Left ventricle myocardium superior (tissue), 1 donor: ENCODE data around the gene DDX39B. TPM values are rescaled to one million over a fixed set of nuclear protein-coding genes. Genes with fewer than 3 reads are reported as not detected.
"Not testable (repeated sequence)": the region's sequence is repeated elsewhere in the genome, so short reads cannot be mapped to it uniquely, and the experiment has no call there.

ENCODE experiments used
- ATAC-seq: fragments of 200-7000 bp; cut with Tn5 transposase; one replicate; pipeline ENCODE4 v1.9.1; 2020; ENCODE audit warnings: mild to moderate bottlenecking, moderate library complexity
- DNase-seq: peaks from one replicate; pipeline ENCODE4 v3.0.0-alpha.2; 2020
- intact Hi-C: fragments of 100-400 bp; cut with micrococcal nuclease; formaldehyde crosslinking; loops from one replicate; pipeline ENCODE4 v1.11.0; 2022
- long read RNA-seq: library from polyadenylated mRNA; unstranded; transcript quantifications from one replicate; pipeline ENCODE4 v2.0.0, GENCODE V29; 2021
- total RNA-seq: library from RNA; stranded (reverse); fragmentation: NEBNext Ultra II Directional; extraction: Animal tissue kit (Norgen Biotek cat#: 25700); gene quantifications from one replicate; pipeline ENCODE4 v1.2.1, GENCODE V29; 2021
- donor health status: DM: no; HTN: yes; CAD: no; lungs with severe emphysema.

DDX39B gene
- 176 TPM for total RNA-seq
- long read RNA-seq, transcript DDX39B-214 (11 exons, 2,003 nt): major isoform, 59 of 93 reads
- long read RNA-seq, transcript DDX39B-202 (11 exons, 2,133 nt): minor isoform, 11 of 93 reads
- long read RNA-seq, partial matches to known transcripts: 5 of 93 reads
- long read RNA-seq, other reads (novel, unspliced or antisense): 14 of 93 reads

GRCh38 chr6:31541658-31542521 lies at the start of gene DDX39B:
DDX39B (minus strand) TSS chr6:31542003; CDS start chr6:31540532, 1,471 bp downstream.
- intact Hi-C loops: no loop called here
- DNase-seq (peak; percentile 96), ATAC-seq (peak; percentile 94)

- intact Hi-C loops, ATAC-seq, DNase-seq: not testable (repeated sequence)
Measured at GRCh38 chr6:31590691-31591090, 48.9 kb upstream of the DDX39B start.

GRCh38 chr6:31588871-31589650 lies 47.3 kb upstream of the DDX39B start:
- DNase-seq (no peak), ATAC-seq (no peak)
- intact Hi-C loops: no loop called here

- ATAC-seq (no peak), DNase-seq (no peak)
- intact Hi-C loops: no loop called here
Measured at GRCh38 chr6:31587791-31588777, 46.3 kb upstream of the DDX39B start.

- intact Hi-C loops: no loop called here
- DNase-seq (no peak), ATAC-seq (peak; percentile 67)
Measured at GRCh38 chr6:31586599-31587281, 44.9 kb upstream of the DDX39B start.

GRCh38 chr6:31586008-31586407 lies 44.2 kb upstream of the DDX39B start, which contains the start of gene LST1:
LST1 (plus strand) TSS chr6:31586277; CDS start chr6:31587300, 1,023 bp downstream.
- DNase-seq (no peak), ATAC-seq (peak; percentile 53)
- intact Hi-C loops: no loop called here

GRCh38 chr6:31585491-31585890 lies 43.7 kb upstream of the DDX39B start:
- ATAC-seq: no peak
- intact Hi-C loops: no loop called here
- DNase-seq: no peak

GRCh38 chr6:31582230-31582643 lies 40.4 kb upstream of the DDX39B start, which contains the start of gene LTB:
LTB (minus strand) TSS chr6:31582424; CDS start chr6:31582417, 7 bp downstream.
- no peak for ATAC-seq
- intact Hi-C loops: no loop called here
- DNase-seq: no peak

- ATAC-seq (peak; percentile 52), DNase-seq (peak; percentile 46)
- intact Hi-C loops: no loop called here
Measured at GRCh38 chr6:31581434-31582229, 39.8 kb upstream of the DDX39B start.

GRCh38 chr6:31580807-31581433 lies 39.1 kb upstream of the DDX39B start:
- DNase-seq (peak; percentile 96), ATAC-seq (peak; percentile 99)
- intact Hi-C loops: no loop called here

- no peak for ATAC-seq
- intact Hi-C loops: no loop called here
- no peak for DNase-seq
Measured at GRCh38 chr6:31580438-31580740, 38.6 kb upstream of the DDX39B start.

- DNase-seq: no peak
- intact Hi-C loops: no loop called here
- ATAC-seq: no peak
Measured at GRCh38 chr6:31579546-31580437, 38.0 kb upstream of the DDX39B start.

- DNase-seq: no peak
- intact Hi-C loops: no loop called here
- ATAC-seq: no peak
Measured at GRCh38 chr6:31579119-31579505, 37.3 kb upstream of the DDX39B start.

- no peak for DNase-seq
- intact Hi-C loops: no loop called here
- no peak for ATAC-seq
Measured at GRCh38 chr6:31578184-31579118, 36.6 kb upstream of the DDX39B start.

GRCh38 chr6:31577579-31577966 lies 35.8 kb upstream of the DDX39B start:
- no peak for ATAC-seq
- no peak for DNase-seq
- intact Hi-C loops: no loop called here
